GM04503 (cell line): ENCODE data around the gene SRR.

Source experiments
- DNase-seq: peaks from one replicate; pipeline ENCODE4 v3.0.0-alpha.2; 2012; ENCODE audit warnings: low read depth

Gene SRR

DNA sequence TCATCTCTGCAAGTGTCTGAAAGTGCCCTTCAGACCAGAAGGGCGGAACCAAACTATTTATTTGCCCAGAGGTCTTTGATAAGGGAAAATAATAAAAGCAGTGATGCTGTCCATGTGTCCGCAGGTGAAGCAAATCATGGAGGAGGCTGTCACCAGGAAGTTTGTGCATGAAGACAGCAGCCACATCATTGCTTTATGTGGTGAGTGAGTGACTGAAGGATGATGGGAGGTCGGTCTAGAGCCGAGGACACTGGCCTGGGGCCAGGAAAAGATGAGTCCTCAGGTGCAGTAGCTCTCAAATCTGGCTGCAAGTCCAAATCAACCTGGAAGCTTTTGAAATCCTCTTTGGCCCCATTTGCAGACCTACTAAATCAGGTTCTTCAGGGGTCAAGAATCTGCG lies 39.7 kb downstream of the SRR start:
- DNase-seq, result no peak

DNA sequence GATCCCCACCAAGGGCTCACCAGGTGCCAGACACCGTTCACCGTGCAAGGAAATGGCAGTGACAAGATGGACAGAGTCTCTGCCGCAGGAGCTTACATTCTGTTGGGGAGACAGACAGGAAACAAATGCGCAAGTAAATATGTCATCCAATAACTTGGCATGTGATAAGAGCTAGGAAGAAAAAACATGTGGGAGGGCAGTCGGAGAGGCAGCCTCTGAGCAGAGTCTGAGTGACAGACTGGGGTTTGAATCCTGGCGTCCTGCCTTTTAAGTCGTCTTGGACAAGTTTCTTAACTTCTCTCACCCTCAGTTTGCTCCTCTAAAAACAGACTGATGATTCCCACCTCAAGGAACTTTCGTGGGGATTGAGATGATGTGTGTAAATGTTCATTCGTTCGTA lies 40.8 kb downstream of the SRR start:
- no peak for DNase-seq

DNA sequence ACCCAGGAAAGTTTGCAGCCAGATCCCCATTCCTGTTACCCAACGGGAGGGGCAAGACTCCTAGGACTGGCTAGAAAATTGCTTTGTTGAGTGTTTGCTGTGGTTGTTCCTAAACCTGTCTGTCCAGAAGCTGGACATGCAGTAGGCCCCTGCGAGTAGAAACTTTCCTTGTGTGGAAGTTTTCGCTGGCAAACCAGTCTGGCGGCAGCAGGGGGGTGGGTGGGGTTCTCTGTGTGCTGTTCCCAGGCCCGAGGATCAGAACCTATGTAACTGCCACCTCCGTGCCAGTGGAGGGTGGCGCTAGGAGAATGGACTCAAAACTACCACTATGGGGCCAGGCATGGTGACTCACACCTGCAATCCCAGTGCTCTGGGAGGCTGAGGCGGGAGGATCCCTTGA lies 42.7 kb downstream of the SRR start:
- DNase-seq, result no peak

DNA sequence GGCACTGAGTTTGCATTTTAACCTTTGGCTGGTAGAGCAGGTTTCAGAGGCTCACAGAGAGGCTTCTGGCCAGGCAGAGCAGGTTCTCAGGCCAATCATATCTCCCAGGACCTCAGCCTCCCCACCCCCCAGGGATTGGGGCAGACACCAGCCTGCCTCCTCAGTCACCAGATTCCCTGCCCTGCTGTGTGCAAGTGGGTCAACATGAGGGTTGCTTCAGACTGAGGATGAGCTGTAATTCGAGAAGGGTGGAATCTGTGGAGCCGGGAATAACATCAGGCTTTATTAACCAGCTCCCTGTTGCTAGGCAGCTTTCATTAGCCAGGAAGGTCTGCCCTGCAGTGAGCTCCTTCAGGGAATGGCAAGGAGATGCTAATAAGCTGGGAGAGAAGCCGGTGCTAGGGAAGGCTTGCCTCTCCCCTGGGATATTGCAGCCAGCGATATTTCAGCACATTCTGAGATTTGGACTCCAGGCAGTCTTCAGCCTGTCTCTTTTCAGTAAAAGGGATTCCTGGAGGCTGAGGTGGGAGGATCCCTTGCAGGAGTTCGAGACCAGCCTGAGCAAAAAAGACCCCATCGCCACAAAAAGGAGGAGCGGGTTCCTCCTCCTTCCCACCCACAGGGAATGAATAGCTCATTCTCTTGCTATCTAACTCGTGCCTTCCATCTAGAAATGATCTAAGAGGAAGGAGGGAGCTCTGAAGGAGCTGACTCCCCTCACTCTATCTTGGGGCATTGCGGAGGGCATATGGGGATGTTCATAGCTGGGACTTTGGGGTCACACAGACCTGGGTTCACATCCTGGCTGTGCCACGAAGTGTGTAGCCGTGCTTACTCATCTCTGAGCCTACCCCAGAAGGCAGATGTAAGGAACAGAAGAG lies 44.3 kb downstream of the SRR start:
- peak; percentile 85 for DNase-seq

DNA sequence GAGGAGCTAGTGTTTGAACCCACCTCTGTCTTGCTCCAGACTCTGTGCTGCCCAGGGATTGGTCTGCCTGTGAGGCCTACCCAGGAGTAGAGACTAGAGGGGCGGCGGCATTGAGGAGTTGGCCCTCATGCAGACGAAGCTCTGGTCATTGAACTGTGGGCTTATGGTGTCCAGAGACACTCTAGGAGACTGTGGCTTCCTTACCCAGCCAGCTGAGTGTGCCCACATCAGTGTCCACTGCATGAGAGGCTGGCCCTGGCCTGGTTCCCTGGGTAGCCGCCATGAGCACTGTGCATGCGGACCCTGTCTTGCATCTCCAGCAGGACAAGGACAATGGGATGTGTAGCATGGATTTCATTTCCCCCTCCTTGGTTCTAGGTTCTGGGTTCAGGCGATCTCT lies 47.5 kb downstream of the SRR start:
- no peak for DNase-seq

DNA sequence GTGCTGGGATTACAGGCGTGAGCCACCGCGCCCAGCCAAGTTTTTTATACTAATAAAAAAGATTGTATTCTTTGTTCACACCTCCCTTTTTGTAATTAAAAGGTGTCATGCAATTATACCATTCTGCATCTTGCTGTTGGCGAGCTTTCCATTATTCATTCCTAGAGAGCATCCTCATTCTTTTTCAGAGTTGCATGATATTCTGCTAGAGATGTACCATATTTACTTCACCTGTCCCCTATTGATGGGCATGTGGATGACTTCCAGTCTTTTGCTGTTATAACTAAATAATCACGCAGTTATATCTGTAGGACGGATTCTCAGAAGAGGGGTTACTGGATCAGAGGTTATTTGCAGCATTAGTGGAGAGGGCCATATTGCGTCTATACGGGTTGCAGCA lies 50.6 kb downstream of the SRR start:
- DNase-seq, result no peak

DNA sequence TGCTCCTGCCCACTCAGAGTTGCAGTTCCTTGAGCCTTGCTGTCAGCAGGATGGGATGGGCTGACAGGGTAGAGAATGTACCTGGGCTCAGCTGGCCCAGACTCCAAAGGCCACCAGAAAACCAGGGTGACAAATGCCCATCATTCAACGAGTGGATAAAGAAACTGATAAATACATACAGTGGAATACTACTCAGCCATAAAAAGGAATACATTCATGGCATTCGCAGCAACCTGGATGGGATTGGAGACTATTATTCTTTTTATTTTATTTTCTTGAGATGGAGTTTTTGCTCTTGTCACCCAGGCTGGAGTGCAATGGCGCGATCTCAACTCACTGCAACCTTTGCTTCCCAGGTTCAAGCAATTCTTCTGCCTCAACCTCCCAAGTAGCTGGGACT lies 53.5 kb downstream of the SRR start:
- no peak for DNase-seq

DNA sequence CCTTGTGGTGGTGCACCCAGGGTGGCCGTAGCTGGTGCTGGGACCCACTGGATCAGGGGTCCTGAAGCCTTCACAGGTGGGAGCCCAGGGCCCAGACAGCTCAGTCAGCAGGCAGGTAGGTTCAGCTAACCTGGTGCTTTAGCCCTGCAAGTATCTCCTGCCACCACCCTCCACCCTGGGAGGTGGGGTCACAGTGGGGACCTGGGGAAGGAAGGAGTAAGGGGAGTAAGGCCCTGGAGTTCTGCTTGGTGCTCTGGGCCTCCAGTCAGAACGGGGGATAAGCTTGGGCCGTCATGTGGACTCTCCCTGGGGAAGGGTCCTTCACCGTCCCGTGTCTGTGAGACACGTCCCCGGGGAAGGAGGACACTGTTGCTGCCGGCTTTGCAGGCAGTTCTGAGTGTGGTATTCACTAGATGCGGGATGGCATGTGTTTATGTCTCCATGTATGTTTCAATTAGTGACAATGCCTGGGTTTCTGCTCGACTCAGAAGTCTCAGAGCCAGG lies 54.2 kb downstream of the SRR start:
- DNase-seq, result no peak

DNA sequence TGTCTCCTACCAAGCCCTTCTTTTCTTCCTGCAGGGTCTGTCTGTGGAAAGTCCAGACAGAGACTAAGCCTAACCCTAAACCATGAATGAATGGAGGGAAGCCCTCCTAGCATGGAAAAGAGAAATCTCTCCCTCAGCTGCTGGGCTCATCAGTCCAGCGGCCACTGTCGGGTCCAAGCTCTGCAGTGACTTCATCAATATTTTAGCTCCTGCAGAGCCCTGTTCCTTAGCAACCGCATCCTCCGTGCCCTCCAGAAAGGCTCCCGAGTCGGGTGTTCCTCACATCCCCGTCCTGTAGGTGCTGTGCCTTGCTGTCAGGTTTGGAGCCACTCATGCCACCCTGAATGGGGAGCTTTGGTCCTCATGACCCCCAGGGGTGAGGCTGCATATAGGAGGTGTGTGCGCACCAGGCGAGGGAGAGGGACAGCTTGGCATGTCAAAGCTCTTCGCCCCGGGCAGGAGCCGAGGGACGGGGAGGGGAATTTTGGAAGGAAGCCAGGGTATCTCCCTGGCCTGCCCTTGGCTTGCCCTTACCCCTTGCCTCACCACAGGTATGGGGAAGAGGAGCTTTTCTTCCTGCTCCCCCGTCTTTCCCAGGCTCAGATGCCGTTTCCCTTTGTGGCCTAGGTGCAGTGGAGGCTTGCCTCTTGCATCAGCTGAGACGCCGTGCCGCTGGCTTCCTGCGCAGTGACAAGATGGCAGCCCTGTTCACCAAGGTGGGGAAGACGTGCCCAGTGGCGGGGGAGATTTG lies 57.4 kb downstream of the SRR start:
- DNase-seq, result no peak

DNA sequence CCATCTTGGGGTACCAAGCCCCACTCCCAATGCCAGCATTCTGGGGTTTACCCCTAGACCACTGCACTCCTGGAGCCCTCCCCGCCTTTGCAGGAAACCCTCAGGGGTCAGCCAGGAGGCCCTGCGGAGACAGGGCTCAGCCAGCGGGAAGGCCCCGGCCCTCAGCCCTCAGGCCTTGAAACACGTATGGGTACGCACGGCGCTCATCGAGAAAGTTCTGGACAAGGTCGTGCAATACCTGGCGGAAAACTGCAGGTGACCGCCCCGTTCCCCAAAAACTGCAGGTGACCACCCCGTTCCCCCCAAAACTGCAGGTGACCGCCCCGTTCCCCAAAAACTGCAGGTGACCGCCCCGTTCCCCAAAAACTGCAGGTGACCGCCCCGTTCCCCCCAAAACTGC lies 58.3 kb downstream of the SRR start:
- DNase-seq, result no peak

DNA sequence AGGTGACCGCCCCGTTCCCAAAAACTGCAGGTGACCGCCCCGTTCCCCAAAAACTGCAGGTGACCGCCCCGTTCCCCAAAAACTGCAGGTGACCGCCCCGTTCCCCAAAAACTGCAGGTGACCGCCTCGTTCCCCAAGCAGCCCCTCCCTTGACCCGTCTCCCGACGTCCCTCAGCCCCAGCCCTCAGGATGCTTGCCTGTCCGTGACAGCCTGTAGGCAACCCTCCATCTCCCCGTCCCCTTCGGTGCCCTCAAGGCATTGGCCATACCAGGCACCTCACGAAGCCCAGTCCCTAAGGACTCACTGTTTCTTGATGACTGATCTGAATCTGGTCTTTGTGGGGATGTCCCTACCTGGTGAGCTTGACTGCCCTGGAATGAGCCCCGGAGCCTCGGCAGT lies 58.7 kb downstream of the SRR start:
- DNase-seq, result no peak

DNA sequence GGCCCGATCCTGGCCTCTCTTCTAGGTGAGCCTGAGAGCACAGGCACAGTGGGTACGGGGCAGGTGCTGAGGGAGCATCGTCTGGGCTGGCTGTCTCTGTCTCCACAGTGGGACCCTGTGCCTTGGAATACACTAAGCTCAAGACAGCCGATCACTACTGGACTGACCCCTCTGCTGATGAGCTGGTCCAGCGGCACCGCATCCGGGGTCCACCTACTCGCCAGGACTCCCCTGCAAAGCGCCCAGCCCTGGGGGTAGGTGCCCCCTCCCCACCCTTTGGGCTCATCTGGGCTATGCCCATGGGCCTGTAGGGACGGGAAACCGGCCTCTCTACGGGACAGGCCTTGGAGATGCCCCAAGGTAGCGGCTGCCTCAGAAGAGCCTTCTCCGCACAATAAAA lies 59.1 kb downstream of the SRR start:
- DNase-seq, result no peak

DNA sequence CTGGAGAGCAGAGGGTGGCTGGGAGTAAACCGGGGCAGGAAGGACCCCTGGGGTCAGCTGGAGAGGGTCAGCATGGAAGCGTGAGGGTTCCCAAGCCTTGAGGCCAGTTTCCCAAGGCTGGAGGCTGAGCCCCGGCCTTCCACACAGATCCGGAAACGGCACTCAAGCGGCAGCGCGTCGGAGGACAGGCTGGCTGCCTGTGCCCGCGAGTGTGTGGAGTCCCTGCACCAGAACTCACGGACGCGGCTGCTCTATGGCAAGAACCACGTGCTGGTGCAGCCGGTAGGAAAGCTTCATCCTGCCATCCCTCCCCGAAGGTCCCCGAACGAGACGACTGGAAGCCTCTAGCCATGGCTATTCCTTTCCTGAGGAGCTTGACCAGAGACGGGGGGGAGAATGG lies 59.6 kb downstream of the SRR start:
- no peak for DNase-seq

DNA sequence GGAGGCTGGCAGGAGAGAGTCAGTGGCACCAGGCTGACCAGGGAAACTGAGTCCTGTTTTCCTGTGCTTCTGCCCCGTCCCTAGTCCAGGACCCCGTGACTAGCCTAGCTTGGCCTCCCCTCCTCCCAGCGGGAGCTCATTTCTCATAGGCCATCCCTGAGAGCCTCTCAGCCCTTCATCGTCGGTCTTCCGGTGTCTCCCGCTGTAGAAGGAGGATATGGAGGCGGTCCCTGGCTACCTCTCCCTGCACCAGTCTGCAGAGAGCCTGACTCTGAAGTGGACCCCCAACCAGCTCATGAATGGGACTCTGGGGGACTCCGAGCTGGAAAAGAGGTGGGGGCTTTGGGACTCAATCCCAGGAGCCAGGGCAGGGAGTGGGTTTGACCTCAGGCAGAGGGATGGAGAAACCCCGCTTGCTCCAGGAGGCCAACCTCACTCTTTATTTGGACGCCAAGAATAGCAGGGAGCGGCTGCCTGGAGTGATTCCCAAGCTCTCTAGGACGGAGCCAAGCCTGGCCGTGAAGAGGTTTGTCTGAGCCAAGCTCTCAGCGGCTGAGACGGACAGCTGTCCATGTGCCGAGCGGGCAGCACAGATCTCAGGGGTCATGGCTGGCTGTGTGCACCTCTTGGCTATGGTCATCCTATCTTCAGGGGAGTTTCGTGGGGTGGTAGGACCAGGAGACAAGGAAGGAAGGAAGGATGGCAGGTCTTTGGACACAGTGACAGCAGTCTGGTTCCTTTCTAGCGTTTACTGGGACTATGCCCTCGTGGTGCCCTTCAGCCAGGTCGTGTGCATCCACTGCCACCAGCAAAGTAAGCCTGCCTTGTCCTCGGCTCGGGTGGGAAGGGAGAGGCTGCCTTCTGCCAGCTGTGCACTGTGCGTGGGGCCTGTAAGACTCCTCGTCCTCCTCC lies 60.4 kb downstream of the SRR start:
- no peak for DNase-seq

DNA sequence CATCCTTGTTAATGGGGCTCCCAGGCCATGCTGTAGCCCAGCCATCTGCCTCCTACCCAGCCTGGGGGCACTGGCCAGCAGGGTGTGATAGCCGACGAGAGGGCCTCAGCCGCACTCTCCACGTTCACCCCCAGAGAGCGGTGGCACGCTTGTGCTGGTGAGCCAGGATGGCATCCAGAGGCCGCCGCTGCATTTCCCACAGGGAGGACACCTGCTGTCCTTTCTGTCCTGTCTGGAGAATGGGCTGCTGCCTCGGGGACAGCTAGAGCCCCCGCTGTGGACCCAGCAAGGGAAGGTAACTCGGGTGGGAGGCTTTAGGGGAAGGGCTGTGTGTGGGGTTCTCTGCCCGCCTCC lies 61.0 kb downstream of the SRR start:
- no peak for DNase-seq

DNA sequence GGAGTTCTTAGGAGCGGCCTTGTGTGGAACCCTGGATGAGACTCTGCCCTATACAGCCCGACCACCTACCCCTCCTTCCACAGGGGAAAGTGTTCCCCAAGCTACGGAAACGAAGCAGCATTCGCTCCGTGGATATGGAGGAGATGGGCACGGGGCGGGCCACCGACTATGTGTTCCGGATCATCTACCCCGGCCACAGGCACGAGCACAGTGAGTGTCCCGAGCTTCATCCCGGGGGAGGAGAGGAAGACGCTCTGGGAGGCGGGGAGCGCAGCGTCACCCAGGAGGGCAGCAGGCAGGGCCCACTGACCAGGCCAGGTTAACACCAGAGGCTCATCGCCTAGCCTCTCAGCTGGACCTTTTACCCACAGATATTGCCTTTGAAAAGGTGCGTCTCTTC lies 61.4 kb downstream of the SRR start:
- DNase-seq, result no peak

DNA sequence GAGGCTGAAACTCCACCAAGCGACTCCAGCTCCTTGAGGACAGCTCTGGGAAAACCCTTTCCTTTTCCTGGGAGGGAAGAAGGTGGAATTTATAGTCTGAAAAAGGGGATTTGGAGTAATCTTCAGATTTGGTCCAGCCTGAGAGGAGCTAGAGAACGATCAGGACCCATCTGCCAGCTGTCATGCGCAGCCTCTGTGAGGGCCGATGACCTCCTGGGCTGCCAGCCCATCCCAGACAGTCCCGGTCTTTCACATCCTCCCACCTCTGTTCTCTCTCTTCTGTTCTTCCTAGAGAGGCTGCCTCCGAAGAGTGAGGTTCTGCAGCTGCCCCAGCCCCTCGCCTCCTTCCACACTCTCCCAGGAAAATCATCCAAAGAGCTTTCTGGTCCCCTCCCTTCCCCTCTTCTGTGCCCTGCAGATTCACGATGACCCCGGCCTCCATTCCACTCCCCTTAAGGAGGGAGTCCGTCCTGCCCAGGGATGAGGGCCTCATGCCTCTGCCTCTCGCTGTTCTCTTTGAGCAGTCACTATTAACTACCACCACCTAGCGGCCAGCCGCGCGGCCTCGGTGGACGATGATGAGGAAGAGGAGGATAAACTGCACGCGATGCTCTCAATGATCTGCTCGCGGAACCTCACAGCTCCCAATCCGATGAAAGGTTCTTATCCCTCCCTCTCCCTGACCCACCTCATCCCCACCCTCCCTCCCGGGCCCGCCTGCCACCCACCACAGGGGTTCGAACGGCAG lies 63.2 kb downstream of the SRR start:
- DNase-seq, result no peak

DNA sequence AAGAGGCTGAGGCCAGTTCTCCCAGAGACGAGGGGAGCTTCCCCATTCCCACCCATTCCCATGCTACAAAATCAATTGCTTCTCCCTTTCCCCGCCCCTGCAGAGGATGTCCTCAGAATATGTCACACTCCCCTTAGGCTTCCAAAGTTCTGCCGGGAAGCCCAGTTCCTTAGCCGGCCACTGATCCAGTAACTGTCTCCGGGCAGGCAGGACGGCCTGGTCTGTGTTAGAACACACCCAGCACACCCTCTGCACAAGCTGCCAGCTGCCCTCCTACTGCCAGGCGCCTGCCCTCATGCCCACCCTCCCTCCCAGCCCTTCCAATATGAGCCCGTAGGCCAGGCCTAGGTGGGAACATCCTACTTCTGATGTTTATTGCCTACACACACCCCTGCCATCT lies 64.6 kb downstream of the SRR start:
- no peak for DNase-seq

DNA sequence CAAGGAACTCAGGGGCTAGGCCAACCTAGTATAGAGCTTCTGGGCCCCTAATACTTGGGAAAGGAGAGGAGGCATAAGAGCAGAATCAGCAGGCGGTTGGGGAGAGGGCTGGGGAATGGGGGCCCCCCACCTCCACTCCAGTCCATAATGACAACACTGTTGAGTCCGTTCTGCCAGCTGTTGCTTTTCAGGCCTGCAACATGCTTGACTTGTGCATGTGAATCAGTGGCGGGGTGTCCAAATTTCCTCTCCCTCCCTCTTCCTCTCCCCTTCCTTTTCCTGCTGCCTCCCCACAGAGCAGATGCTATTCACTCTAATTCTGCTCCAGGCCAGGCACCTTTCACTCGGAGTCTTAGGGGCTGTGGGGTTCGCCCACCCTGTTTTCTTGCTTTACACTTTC lies 65.3 kb downstream of the SRR start:
- no peak for DNase-seq

DNA sequence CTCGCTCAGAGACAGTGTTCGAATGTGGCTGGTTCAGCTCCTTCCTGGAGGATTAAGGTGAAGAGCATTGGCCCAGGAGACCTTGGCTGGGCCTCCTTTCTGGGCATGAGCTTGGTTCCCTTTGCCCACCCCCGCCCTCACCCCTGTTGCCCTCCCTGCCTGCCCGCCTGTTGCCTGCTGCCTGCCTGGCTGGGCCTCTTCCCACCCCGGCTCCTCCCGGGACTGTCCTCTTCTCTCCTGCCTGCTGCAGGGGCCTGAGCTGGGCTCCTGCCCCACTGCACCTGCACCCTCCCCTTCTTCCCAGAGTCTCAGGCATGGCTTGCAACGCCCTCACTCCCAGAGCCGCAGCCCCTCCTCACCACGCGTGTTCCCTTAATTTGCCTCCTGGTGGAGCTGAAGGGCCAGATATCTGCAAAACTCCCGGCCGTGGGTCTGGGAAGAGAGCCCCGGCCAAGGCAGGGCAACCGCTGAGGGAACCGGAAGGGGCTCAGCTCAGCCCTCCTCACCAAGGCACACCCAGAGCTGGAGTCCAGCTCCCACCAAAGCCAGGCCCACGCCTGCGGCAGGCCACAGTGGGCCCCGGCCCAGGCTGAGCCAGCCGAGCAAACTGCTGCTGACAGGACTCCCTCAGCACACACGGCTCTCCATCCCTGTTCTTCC lies 65.9 kb downstream of the SRR start:
- no peak for DNase-seq

DNA sequence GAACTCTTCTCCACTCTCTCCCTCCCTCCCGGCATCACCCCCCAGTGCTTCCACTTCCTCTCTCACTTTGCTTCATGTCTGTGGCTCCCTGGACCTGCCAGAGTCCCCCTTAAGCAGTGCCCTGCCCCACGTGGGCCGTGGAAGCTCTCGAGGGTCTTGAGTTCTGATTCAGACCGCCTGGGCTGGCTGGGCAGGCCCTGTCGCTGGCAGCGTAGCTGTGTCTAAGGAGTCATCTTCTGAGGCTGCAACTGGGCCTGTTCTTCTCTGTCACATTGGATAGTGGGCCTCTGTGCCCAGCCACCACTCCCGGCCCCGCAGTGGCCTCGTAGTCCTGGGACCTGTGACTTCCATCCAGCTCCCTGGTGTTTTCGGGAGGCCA lies 66.5 kb downstream of the SRR start:
- no peak for DNase-seq
